Measurements from ENCODE around the gene XCR1. TPM values are rescaled to one million over a fixed set of nuclear protein-coding genes. Genes with fewer than 3 reads are reported as not detected.
A peak's percentile ranks its signal among the peaks of the same experiment; 100 is the strongest.
"Not testable (repeated sequence)": the region's sequence is repeated elsewhere in the genome, so short reads cannot be mapped to it uniquely, and the experiment has no call there.

The XCR1 gene
- polyA plus RNA-seq, 1 donor = 0.35 TPM

GRCh38 chr3:46038916-46039315 is 11.6 kb upstream of the XCR1 start:
- no peak for DNase-seq

GRCh38 chr3:46038071-46038470 is 10.8 kb upstream of the XCR1 start:
- not testable (repeated sequence) for DNase-seq

- no peak for DNase-seq
Observed at GRCh38 chr3:46036191-46036590, 8.9 kb upstream of the XCR1 start.

DNA sequence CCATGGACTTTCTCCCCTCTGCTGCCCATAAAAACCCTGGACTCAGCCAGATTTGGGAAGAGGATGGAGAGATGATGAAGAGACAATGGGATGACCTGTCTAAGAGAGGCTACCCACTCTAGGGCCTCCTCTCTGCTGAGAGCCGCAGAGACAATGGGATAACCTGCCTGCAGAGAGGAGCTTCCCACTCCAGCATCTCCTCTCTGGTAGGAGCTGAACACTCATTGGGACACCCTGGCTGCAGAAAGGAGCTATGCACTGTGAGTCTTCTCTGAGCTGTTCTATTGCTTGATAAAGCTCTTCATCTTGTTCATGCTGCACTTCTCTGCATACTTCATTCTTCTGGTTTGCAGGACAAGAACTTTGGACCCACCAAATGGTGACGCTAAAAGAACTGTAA is 4.5 kb upstream of the XCR1 start:
- DNase-seq = no peak

- no peak for DNase-seq
Observed at GRCh38 chr3:46031269-46031668, 4.0 kb upstream of the XCR1 start.

- DNase-seq = no peak
Observed at GRCh38 chr3:46030626-46031025, 3.3 kb upstream of the XCR1 start.

GRCh38 chr3:46029953-46030543 is 2.8 kb upstream of the XCR1 start:
- DNase-seq = no peak

DNA sequence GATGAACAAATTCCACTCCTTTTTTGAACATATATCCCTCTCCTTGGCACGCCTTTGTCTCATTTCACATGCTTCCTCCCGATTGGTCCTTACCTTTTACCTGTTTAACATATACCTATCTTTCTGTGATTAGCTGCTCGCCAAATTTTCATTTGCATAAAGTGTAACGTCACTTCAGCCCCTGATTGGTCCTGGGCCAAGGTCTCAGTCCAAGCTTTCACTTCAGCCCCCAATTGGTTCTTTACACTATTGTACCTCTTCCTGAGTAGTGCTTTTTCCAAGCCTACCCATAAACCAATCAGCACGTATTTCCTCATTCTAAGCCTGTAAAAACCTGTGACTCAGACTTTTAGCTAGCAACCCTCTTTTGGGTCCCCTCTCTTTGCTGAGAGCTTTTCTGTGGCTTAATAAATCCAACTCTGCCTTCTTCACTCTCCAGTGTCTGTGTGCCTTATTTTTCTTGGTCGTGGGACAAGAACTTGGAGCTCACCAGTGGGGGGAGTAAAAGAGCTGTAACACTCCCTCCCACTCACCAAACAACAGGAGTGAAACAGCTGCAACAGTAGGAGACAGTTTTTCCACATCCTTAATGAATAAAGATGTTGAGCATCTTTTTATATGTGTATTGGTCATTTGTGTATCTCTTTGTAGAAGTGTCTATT is 584 bp upstream of the XCR1 start:
- DNase-seq = no peak

DNA sequence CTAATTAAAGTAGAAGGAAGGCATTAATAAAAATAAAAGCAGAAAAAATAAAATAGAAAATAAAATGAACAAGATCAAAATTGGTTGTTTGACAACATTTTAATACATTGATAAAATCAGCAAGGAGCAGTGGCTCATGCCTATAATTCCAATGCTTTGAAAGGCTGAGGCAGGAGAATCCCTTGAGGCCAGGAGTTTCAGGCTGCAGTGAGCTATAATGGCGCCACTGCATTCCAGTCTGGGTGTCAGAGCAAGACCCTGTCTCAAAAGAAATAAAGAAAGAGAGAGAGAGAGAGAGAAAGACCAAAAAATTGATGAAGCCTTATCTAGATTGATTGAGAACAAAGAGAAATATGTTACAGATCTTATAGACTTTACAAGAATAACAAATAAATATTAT is 2.1 kb downstream of the XCR1 start:
- DNase-seq = no peak

GRCh38 chr3:46024131-46024530 is 3.2 kb downstream of the XCR1 start:
- no peak for DNase-seq

GRCh38 chr3:46022909-46023785 is 4.1 kb downstream of the XCR1 start:
- DNase-seq = no peak

- no peak for DNase-seq
Observed at GRCh38 chr3:46021516-46021915, 5.8 kb downstream of the XCR1 start.

DNA sequence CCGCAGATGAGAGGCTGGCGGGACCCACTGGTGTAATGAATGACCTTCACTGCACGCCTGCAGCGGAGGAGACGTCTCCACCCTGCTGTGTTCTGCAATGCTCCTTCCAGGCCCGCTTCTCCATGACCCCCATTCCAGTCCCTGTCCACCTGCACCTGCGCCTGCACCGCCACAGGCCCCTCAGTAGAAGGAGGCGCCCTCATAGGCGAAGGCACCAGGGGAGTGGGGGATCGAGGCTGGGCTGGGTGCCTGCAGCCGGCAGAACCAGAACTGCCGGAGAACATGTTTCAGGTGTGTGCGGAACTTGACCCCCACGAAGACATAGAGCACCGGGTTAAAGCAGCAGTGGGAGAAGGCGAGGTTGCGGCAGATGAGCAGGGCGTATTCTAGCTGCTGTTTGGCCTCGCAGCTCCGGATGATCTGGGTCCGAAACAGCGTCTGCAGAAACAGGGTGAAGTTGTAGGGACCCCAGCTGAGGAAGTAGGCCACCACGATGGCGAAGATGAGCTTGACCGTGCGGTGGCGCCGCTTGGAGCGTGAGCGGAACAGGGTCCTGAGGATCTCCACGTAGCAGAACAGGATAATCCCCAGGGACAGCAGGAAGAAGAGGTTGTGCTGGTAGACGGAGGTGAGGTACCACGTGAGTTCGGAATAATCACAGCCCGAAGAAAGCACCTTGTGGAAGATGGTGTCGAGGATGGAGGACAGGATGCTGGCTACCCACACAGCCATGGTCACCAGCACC is 6.3 kb downstream of the XCR1 start:
- DNase-seq = no peak

DNA sequence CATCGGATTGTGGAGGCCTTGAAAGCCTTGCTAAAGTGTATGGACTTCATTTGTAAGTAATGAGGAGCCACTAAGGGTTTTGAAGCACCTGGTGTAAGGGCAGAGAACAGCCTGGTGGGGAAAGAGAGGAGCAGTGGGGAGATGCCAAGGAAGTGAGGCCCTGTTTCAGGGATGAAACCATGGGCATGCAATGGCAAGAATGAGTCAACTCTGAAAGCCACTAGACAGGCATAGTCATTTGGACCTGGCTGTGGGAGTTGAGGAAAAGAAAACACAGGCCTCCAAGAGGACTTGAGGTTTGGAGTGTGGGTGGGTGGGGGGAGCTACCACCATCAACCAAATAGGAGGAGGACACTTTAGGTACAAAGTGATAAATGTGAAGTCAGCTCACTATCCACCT is 7.6 kb downstream of the XCR1 start:
- DNase-seq = no peak

GRCh38 chr3:46017720-46018119 is 9.6 kb downstream of the XCR1 start:
- DNase-seq = no peak

DNA sequence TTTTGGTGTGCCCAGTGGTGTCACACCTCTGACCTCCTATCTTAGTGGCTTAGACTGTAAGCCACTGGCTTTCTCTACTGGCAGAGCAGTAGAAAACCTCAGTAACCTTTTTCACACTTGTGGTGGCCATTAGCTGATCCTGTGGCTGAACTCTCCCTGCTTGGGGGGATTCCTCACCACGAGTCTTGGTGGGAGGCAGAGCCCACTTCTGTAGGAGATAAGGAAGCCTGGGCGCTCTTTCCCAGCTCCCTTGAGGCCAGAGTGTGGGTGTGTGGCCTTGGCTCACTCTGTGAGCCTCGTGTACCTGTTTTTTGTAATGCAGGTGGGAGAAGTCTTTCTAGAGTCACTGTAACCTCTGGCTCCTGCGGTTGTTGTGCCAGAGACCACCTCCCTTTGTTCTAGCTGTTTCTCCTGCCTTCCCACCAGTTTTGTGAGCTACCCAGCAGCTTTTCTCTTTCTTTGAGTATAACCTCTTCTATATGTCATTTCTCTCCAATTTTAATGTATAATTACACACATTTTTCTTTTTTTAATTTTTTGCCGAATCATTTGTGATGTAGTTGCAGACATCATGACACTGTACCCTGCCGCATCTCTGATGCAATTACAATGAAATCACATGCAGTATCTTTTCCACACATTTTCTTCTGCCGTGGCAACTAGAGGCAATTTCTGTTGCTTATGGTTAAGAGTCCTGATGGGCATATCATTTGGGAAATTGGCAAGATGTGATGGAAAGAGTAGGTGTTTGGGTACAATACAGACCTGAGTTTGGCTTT is 13.8 kb downstream of the XCR1 start:
- DNase-seq = no peak

DNA sequence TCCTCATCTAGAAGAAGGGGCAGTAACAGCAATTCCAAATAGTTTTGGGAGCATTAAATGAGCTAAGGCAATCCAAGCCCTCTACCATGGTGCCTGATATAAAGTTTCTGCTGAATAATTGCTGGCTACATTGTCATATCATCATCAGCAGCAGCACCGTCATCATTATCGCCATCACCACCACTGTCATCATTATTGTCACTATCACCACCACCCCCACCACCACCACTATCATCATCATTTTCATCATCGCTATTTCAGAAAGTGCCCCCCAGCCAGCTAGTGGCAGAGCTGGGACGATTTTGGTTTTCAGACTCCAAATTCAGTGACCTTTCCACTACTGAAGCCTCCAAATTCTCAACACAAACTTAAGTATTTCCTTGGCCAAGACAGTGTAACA is 15.0 kb downstream of the XCR1 start:
- DNase-seq = no peak

- no peak for DNase-seq
Observed at GRCh38 chr3:46010519-46011113, 16.7 kb downstream of the XCR1 start.

DNA sequence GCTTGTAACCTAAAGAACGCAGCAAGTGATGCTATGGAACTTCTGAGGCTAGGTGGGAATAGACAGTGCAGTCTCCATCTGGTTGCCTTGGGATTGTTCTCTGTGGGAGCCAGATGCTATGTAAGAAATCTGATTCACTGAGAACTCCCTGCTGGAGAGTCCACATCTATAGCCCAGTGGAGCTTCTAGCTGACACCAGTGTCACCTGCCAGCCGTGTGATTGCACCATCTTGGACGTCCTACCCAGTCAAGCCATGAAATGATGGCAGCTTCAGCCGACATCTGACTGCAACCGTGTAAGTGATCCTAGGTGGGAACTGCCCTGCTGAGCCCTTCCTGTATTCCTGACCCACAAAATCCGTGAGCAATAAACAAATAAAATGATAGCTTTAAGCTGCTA is 19.2 kb downstream of the XCR1 start:
- no peak for DNase-seq

DNA sequence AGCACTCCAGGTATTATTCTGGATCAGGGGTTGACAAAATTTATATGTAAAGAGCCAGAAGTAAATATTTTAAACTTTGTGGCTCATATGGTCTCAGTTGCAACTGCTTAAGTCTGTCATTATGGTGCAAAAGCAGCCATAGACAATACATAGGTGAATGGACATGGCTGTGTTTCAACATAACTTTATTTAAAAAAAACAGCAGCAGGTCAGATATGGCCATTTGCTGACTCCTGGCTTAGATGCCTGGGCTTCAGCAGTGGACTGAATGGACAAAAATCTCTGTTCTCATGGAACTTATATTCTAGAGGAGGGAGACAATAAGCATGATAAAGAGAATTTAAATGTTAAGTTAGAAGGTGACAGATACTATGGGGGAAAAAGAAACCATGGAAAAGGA is 20.0 kb downstream of the XCR1 start:
- no peak for DNase-seq

DNA sequence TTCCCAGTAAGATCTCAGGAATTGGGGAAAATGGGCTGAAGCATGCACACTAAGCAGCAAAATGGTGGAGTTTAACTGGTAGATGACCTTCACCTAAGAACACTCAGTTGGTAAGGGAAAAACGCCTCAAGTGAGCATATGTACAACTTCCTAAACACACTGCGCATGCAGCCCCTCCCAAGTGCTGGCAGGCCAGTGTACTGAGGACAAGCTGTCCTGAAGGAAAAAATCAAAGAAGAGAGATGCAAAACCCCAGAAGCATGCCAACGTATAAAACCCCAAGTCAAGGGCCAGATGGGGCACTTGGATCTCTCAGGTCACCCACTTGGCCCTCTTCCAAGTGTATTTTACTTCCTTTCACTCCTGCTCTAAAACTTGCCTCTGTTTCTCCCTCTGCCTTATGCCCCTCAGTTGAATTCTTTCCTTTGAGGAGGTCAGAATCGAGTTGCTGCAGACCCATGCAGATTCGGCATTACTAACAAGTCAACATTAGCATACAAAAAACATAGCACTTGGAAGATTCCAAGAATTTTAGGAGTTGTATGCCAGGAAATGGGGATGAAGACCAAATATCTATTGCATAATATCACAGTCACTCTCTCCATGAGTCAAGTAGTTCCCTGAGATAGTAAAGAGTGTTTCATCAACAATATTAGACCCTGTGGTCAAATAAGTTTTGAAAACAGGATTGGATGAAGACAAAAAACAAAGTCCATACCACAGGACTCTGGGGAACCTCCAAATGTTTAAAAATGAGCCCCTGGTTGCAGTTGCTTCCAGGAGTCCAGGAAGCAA is 20.8 kb downstream of the XCR1 start:
- DNase-seq = peak; percentile 49
